GM18511 (cell line): ENCODE results near the gene TLE1.
"Not testable (repeated sequence)": the region's sequence is repeated elsewhere in the genome, so short reads cannot be mapped to it uniquely, and the experiment has no call there.

ENCODE experiments used
- ATAC-seq: cut with Tn5 transposase; IDR thresholded peaks from one replicate; pipeline ENCODE4 v1.9.1; 2021; ENCODE audit warnings: mild to moderate bottlenecking, moderate library complexity; ENCODE audit not compliant: unreplicated experiment

The TLE1 gene

GRCh38 chr9:81601639-81602623, 87.4 kb downstream of the TLE1 start:
- ATAC-seq, result peak; percentile 73

DNA sequence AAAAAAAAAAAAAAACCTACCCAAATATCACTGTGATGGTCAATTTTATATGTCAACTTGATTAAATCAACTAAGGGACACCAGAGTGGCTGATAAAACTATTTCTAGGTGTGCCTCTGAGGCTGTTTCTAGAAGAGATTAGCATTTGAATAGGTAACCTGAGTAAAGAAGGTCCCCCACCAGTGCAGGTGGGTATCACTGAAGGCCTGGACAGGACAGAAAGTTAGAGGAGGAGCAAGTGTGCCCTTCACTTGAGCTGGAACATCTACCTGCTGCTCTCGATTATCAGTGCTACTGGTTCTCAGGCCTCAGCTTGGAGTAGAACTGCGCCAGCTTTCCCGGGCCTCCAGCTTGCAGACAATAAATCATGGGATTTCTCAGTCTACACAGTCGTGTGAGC, 88.7 kb downstream of the TLE1 start:
- no peak for ATAC-seq

DNA sequence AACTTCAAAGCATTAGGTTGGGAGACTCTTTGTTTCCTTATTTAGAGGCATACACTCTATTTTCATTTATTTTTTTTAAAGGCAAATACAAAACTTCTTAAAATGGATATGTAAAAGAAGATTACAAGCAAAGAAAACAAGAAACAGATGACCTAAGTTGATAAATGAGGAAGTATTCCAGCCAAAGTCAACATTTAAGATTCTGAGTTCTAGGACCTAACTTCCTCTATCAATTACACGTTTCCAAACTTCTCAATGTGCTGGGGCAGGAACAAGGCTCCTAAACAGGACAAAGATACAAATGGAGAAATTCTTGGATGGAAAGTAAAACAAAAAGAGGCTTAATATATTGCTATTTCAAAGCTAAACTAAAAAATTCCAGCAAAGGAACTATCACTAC, 89.5 kb downstream of the TLE1 start:
- no peak for ATAC-seq

GRCh38 chr9:81598811-81599210, 90.5 kb downstream of the TLE1 start:
- no peak for ATAC-seq

DNA sequence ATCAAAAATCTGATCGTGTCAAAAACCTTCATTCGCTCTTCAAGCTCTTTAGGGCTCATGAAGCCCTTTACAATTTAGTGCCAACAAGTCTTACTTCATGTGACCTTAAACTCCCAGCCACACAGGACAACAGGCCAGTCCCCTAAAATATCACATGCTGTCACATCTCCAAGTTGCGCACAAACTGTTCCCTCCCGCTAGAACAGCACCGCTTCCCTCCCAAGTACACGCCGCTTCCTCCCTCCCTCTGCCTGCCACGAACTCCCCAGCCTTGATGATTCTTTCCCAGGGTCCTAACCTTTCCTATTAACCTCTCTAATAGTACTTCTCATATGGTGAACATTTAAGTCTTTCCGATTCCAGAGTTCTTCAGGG, 91.2 kb downstream of the TLE1 start:
- ATAC-seq, result no peak

- ATAC-seq, result no peak
These were observed 91.8 kb downstream of the TLE1 start for GRCh38 chr9:81597419-81598122.

GRCh38 chr9:81596679-81597418, 92.5 kb downstream of the TLE1 start:
- ATAC-seq, result no peak

- ATAC-seq, result no peak
These were observed 93.3 kb downstream of the TLE1 start for GRCh38 chr9:81595887-81596543.

- not testable (repeated sequence) for ATAC-seq
These were observed 94.1 kb downstream of the TLE1 start for GRCh38 chr9:81595293-81595692.

- ATAC-seq, result no peak
These were observed 94.9 kb downstream of the TLE1 start for GRCh38 chr9:81594415-81594814.

GRCh38 chr9:81592887-81593266, 96.5 kb downstream of the TLE1 start:
- no peak for ATAC-seq

- ATAC-seq, result no peak
These were observed 97.6 kb downstream of the TLE1 start for GRCh38 chr9:81591791-81592190.

- no peak for ATAC-seq
These were observed 98.7 kb downstream of the TLE1 start for GRCh38 chr9:81590688-81591087.

DNA sequence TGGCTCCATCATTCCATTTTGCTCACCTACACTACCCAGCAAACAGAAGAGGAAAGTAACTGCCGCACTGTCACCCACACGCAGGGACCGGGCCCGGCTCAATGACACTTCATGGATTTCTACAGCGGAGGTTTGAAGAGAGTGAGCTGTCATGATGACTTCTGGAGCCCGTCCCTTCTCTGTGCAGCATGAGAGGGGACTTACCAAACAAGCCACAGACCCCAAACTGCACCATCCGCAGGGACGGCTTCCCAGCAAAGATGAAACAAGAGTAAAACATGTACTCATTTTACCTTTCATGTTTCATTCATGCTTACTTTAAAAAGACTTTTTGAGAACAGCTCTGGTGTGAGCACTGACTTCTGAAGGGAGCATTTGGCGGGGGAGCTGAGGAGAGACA, 99.5 kb downstream of the TLE1 start:
- no peak for ATAC-seq

DNA sequence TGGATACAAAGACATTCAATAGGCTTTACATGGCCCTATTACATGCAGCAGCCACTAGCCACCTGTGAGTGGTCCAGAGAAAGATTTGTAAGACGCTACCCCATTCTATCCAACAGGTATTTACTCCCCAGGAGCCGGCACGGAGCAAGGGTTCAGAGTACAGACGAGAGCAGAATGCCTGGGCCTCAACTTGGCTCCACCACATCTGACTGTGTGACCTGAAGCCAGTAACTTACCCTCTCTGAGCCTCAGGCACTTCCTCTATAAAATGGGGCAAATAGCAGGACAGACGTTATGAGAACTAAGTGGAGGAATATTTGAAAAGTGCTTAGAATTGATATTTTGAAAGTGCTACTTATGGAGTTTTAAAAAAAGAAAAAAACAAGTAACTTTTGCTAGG, 100.0 kb downstream of the TLE1 start:
- ATAC-seq, result no peak

- no peak for ATAC-seq
These were observed 101.0 kb downstream of the TLE1 start for GRCh38 chr9:81588148-81588871.

- ATAC-seq, result no peak
These were observed 102.6 kb downstream of the TLE1 start for GRCh38 chr9:81586786-81587185.

- ATAC-seq, result no peak
These were observed 104.1 kb downstream of the TLE1 start for GRCh38 chr9:81585191-81585763.

GRCh38 chr9:81584099-81584498, 105.2 kb downstream of the TLE1 start:
- no peak for ATAC-seq

DNA sequence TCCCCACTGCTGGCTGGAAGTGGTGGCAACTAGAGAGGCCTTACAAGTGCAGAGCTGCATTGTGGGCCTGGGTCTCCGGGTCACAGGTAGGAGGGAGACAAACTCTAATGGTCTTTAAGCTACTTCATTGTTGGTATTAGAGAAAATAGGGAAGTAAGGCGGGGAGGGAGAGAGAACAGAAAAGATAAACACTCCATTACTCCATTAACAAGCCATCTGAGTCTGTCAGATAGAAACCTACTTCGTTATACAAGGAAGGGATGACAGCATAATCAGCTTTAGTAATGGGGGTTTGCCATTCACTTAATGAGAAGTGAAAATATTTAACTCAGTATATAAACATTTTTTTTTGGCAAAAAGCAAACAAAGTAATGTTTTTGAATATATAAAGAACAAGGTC, 107.4 kb downstream of the TLE1 start:
- no peak for ATAC-seq
